ENCODE measurements around the gene IL6.

GRCh38 chr7:22726345-22726906, 574 bp upstream of the IL6 start:
- TF ChIP-seq CTCF (IDR thresholded peaks at IDR 0.05; ENCODE audit: insufficient read depth, low read length, poor library complexity, severe bottlenecking) (peak; percentile 61), EZH2phosphoT487 (conservative IDR thresholded peaks at IDR 0.05; ENCODE audit: low read length) (no peak)

Measured in SU-DHL-6 (cell line).